Motor neuron (in vitro differentiated cells): ENCODE data around the gene CTSH. TPM values are rescaled to one million over a fixed set of nuclear protein-coding genes. Genes with fewer than 3 reads are reported as not detected.

ENCODE experiments used
- ATAC-seq, 8 experiments: fragments of 200-7000 bp; cut with Tn5 transposase; replicated peaks in 6 of 8; 2 replicates each; pipeline ENCODE4 v1.8.0; 2021; ENCODE audit warnings: mild to moderate bottlenecking in 8 of 8, moderate library complexity in 8 of 8
- H3K27ac ChIP-seq, 2 donors: fragments of 250-450 bp; sonication (Bioruptor Pico); 2 replicates each; pipeline ENCODE4 v1.9.0; 2021; ENCODE audit warnings: antibody characterized with exemption in 2 of 2, mild to moderate bottlenecking in 2 of 2, moderate library complexity in 1 of 2
- H3K4me1 ChIP-seq, 2 donors: fragments of 250-450 bp; sonication (Bioruptor Pico); replicated peaks in 1 of 2; 2 replicates each; pipeline ENCODE4 v1.6.1; 2021; ENCODE audit warnings: antibody characterized with exemption in 2 of 2, mild to moderate bottlenecking in 2 of 2, moderate library complexity in 1 of 2
- H3K4me3 ChIP-seq, 5 donors: fragments of 250-450 bp; sonication (Bioruptor Pico); 2 replicates each; pipeline ENCODE4 v1.9.0; 2021; ENCODE audit warnings: antibody characterized with exemption in 5 of 5, mild to moderate bottlenecking in 5 of 5, moderate library complexity in 4 of 5
- WGBS, 10 experiments: fragments of 450-650 bp; shearing (Covaris generic); methylation state at CpG; one replicate each; pipeline ENCODE4 v1.0.0; 2022; 5-methylcytosine and 5-hydroxymethylcytosine counted together
- in situ Hi-C, 9 experiments: fragments of 400-800 bp; cut with MboI; loops; one replicate each; pipeline ENCODE4 v1.15.0; 2021; ENCODE audit warnings: low sequenced_read_pairs in 9 of 9, low pct_unique_long_range_greater_than_20kb in 2 of 9; ENCODE audit not compliant: unreplicated experiment in 9 of 9
- total RNA-seq, 8 experiments: library from RNA; unstranded; fragments of 300-600 nt; gene quantifications; 2 replicates each; pipeline versions ENCODE4 v1.2.3 to v1.2.4, GENCODE V29; 2022

Gene CTSH
- total RNA-seq, 8 experiments from 2014 or later = 2.0 to 98.2 (median 4.7) TPM

DNA sequence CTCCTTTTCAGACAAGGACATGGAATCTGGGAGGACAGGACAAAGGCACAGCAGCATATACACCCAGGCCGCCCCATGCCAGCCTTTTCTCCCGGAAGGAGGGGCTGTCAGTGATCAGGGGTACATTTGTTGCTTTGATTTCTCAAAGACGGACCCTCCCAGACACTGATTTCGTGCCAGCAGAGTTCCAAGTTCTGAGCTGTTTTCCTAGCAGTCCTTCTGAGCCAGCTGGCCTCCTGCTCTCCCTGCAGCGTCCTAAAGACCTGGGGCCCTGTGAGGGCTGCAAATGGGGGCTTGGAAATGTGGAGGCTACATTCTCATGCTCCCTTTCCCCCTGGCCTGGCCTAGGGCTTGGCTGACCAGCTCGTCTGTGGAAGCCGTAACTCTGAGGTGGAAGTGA, 22.3 kb downstream of the CTSH start:
- Histone ChIP-seq H3K4me3 (no peak overlapping the region), H3K27ac (no peak overlapping the region), H3K4me1 (no peaks in the 10 kb centered on the region)
- WGBS, 10 experiments = 60 to 100% (median 83%) methylated on average over 1 to 4 of the region's 7 CpGs; no CpG with 5 or more reads in 3 of the 10 experiments
- in situ Hi-C loops = loop anchor here in 4 of 9 experiments (25.0 kb wide), 1 partner anchor 265 kb away; no protein-coding TSS in a partner anchor
- no peak for ATAC-seq

GRCh38 chr15:78921940-78922339, 22.9 kb downstream of the CTSH start:
- whole genome bisulfite sequencing, 10 experiments = 82 to 100% (median 93%) methylated on average over 2 to 8 of the region's 14 CpGs; no CpG with 5 or more reads in 6 of the 10 experiments
- H3K27ac ChIP-seq = no peak overlapping the region
- in situ Hi-C loops = loop anchor here in 4 of 9 experiments (25.0 kb wide), 1 partner anchor 265 kb away; no protein-coding TSS in a partner anchor

GRCh38 chr15:78921517-78921916, 23.3 kb downstream of the CTSH start:
- H3K4me1 ChIP-seq = no peaks in the 10 kb centered on the region
- in situ Hi-C loops = loop anchor here in 4 of 9 experiments (25.0 kb wide), 1 partner anchor 266 kb away; no protein-coding TSS in a partner anchor
- 20 to 100% methylated on average over 1 of the region's 6 CpGs; no CpG with 5 or more reads in 8 of the 10 experiments for WGBS, 10 experiments
- no peak overlapping the region for H3K4me3 ChIP-seq
- ATAC-seq = peak in 1 of 8 experiments; percentile 3
- no peak overlapping the region for H3K27ac ChIP-seq

More at GRCh38 chr15:78921940-78922339, 22.9 kb downstream of the CTSH start:
- no peak overlapping the region for H3K4me3 ChIP-seq
- ATAC-seq = peak in 1 of 8 experiments; percentile 5
- no peaks in the 10 kb centered on the region for H3K4me1 ChIP-seq

DNA sequence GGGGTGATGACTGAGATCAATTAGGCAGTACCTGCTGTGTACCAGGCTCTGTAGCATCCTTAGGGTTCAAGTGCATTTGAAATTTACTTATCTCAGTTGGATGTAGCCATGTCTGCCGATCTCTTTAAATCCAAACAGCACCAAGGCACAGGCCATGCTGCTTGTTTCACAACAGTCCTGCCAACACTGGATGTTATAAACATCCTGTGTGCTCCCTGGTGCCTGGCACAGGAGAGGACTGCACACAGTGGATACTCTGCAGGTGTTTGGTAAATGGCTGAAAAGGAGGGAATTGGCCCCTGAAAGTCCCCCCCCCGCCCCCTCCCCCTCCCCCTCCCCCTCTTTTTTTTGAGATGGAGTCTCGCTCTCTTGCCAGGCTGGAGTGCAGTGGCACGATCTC, 27.0 kb downstream of the CTSH start:
- no peaks in the 10 kb centered on the region for H3K4me1 ChIP-seq
- WGBS, 10 experiments = 100% methylated on average over 1 of the region's 4 CpGs; no CpG with 5 or more reads in 7 of the 10 experiments
- ATAC-seq = no peak
- in situ Hi-C loops = loop anchor here in 4 of 9 experiments (25.0 kb wide), 1 partner anchor 269 kb away; no protein-coding TSS in a partner anchor
- no peak overlapping the region for H3K4me3 ChIP-seq
- H3K27ac ChIP-seq = no peak overlapping the region

GRCh38 chr15:78916088-78916487, 28.8 kb downstream of the CTSH start:
- Histone ChIP-seq H3K4me3 (no peak overlapping the region), H3K27ac (no peak overlapping the region), H3K4me1 (peaks cover 0 to 3% of the 10 kb centered on the region in 2 donors)
- no peak for ATAC-seq
- 28 to 100% (median 87%) methylated on average over 1 to 4 of the region's 4 CpGs for WGBS, 10 experiments
- in situ Hi-C loops = loop anchor here in 4 of 9 experiments (25.0 kb wide), 1 partner anchor 271 kb away; no protein-coding TSS in a partner anchor

DNA sequence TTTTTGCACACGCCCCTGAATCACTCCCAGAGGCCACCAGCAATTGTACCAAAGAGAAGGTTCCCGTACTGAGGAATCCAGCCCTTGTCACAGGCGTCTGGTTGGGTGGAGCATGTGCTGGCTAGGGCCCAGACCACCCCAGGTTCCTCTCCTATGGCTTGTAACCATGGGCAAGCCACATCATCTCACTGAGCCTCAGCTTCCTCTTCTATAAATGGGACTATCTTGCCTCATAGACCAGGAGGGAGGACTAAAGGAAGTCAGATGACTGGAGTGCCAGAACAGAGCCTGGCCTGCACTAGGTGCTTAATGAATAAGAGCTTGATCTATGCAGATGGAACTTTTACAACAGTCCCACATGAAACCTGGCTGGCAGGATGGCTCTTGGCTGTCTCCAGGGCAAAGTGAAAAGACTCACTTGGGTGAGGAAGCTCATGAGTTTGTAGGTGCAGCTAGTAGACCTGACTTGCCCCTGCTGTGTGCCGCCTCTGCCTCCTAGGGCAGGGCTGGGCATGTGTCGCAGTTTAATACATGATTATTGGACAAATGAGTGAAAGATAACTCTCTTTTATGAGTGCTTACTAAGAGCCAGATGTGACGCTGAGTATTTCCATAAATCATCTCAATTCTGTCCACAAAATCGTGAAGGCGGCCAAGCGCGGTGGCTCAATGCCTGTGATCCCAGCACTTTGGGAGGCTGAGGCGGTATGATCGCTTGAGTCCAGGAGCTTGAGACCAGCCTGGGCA, 29.3 kb downstream of the CTSH start:
- in situ Hi-C loops = loop anchor here in 4 of 9 experiments (25.0 kb wide), 1 partner anchor 272 kb away; no protein-coding TSS in a partner anchor
- H3K4me1 ChIP-seq = peaks cover 0 to 3% of the 10 kb centered on the region in 2 donors
- 38 to 100% (median 89%) methylated on average over 1 to 7 of the region's 12 CpGs; no CpG with 5 or more reads in 3 of the 10 experiments for WGBS, 10 experiments
- no peak overlapping the region for H3K27ac ChIP-seq
- peak in 7 of 8 experiments; percentile 3 to 30 (median 18) for ATAC-seq
- H3K4me3 ChIP-seq = no peak overlapping the region

GRCh38 chr15:78914027-78914764, 30.6 kb downstream of the CTSH start:
- in situ Hi-C loops = loop anchor here in 4 of 9 experiments (25.0 kb wide), 1 partner anchor 273 kb away; no protein-coding TSS in a partner anchor
- Histone ChIP-seq H3K4me1 (peaks cover 0 to 3% of the 10 kb centered on the region in 2 donors), H3K27ac (no peak overlapping the region), H3K4me3 (no peak overlapping the region)
- WGBS, 10 experiments = 0 to 100% (median 80%) methylated on average over 1 to 9 of the region's 13 CpGs; no CpG with 5 or more reads in 1 of the 10 experiments
- peak in 7 of 8 experiments; percentile 17 to 72 (median 25) for ATAC-seq

DNA sequence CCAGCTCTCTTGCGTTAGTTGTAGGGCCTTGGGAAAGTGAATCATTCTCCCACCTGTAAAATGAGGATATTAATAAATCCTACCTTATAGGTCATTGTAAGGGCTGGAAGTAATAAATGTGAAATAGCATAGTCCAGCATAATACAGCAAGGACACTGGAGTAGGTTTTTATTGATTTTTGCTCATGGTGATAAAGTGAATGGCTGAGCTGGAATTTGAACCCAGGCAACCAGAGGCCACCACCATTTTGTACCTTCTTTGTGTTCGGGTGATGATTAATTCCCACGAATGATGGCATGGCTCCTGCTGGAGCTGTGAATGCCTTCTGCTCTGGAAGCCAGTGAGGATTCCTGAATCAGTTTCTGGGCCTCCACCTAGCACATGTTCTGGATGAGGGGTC, 31.8 kb downstream of the CTSH start:
- H3K4me1 ChIP-seq = peaks cover 0 to 3% of the 10 kb centered on the region in 2 donors
- H3K27ac ChIP-seq = no peak overlapping the region
- no peak for ATAC-seq
- WGBS, 10 experiments = 93 to 100% (median 100%) methylated on average over 1 to 3 of the region's 3 CpGs; no CpG with 5 or more reads in 2 of the 10 experiments
- in situ Hi-C loops = loop anchor here in 4 of 9 experiments (25.0 kb wide), 1 partner anchor 274 kb away; no protein-coding TSS in a partner anchor
- H3K4me3 ChIP-seq = no peak overlapping the region

GRCh38 chr15:78912316-78912715, 32.5 kb downstream of the CTSH start:
- no peak for ATAC-seq
- 83 to 100% (median 98%) methylated on average over 1 to 2 of the region's 2 CpGs; no CpG with 5 or more reads in 2 of the 10 experiments for WGBS, 10 experiments
- Histone ChIP-seq H3K27ac (no peak overlapping the region), H3K4me3 (no peak overlapping the region), H3K4me1 (peaks cover 0 to 3% of the 10 kb centered on the region in 2 donors)
- in situ Hi-C loops = loop anchor here in 4 of 9 experiments (25.0 kb wide), 1 partner anchor 275 kb away; no protein-coding TSS in a partner anchor

- no peak overlapping the region for H3K27ac ChIP-seq
- no peak overlapping the region for H3K4me3 ChIP-seq
- in situ Hi-C loops = loop anchor here in 4 of 9 experiments (25.0 kb wide), 1 partner anchor 277 kb away; no protein-coding TSS in a partner anchor
- no peak for ATAC-seq
- 48 to 95% (median 90%) methylated on average over 3 to 6 of the region's 7 CpGs; no CpG with 5 or more reads in 2 of the 10 experiments for WGBS, 10 experiments
- peaks cover 0 to 3% of the 10 kb centered on the region in 2 donors for H3K4me1 ChIP-seq
Observed at GRCh38 chr15:78910271-78910670, 34.6 kb downstream of the CTSH start.

DNA sequence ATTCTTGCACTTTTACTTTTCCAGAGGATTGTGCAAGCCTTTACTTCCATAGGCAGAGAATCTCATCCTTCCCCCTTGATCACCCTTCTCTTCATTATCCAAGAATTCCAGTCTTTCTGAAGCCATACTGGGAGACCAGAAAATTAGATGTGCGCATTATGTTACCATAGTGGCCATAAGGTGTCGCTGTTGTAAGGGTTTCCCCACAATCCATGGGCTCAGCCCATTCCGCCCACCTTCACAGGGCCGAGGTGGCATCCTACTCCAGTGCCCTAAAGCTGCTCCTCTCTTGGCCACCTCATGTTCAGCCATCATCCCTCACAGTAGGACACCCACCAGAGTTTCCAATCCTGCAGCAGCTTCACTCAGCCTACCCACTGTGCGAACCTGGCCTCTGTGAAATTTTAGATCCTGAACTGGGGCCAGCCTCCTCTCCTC, 35.0 kb downstream of the CTSH start:
- in situ Hi-C loops = loop anchor here in 4 of 9 experiments (25.0 kb wide), 1 partner anchor 277 kb away; no protein-coding TSS in a partner anchor
- 0 to 80% (median 35%) methylated on average over 1 to 3 of the region's 5 CpGs; no CpG with 5 or more reads in 7 of the 10 experiments for WGBS, 10 experiments

DNA sequence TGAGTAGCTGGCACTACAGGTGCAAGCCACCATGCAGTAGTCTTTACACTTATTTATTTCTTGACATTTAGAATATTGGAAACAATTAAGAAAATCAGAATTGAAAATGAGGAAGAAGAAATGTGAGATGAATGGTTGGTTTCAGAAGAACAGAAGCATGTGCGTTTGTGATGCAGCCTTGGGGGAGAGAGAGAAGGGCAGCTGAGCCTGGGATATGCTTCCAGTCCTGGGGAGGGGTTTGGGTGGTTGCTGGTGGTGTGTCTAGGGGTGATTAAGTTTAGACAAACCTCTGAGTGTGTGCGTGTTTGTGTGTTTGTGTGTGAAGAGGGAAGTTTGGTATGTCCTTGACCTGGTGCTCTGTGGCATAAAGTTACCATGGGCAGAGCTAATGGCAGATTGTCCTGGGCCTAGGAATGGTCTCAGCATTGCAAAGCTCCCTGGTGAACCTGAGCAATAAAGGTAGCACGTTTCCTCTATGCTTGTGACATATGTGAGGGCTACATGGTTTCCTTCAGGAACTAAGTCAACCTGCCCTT, 35.6 kb downstream of the CTSH start:
- in situ Hi-C loops = loop anchor here in 4 of 9 experiments (25.0 kb wide), 1 partner anchor 278 kb away; no protein-coding TSS in a partner anchor

More for the DNA sequence above, 35.0 kb downstream of the CTSH start:
- no peak overlapping the region for H3K27ac ChIP-seq
- no peak overlapping the region for H3K4me3 ChIP-seq
- H3K4me1 ChIP-seq = peaks cover 0 to 3% of the 10 kb centered on the region in 2 donors
- peak; percentile 14 to 75 (median 57) for ATAC-seq

More for the DNA sequence above, 35.6 kb downstream of the CTSH start:
- Histone ChIP-seq H3K4me1 (peaks cover 0 to 3% of the 10 kb centered on the region in 2 donors), H3K4me3 (no peak overlapping the region), H3K27ac (no peak overlapping the region)
- WGBS, 10 experiments = 38 to 100% (median 80%) methylated on average over 1 to 3 of the region's 3 CpGs; no CpG with 5 or more reads in 2 of the 10 experiments
- ATAC-seq = peak in 5 of 8 experiments; percentile 3 to 12 (median 6)
